ENCODE results near the gene CASP8AP2.
"Not testable (repeated sequence)": the region's sequence is repeated elsewhere in the genome, so short reads cannot be mapped to it uniquely, and the experiment has no call there.

Gene CASP8AP2

DNA sequence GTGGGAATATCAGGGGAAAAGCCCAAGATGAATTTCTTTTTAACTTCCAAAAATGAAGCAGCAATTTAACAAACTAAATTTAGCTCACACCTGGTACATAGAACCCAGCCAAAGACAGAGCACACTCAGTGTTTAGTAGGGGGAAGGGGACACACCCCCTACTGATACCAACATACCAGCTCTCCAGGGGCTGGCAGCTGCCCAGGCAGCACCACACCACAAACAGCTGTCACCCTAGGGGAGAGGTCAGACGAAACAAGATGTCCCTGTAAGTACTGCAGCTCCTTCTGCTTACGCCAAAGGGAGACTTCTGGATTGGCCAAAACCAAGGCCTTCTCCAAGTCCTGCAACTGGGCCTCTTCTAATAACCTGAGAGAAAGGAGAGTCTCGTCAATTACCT, 36.1 kb upstream of the CASP8AP2 start:
- no peaks in the 10 kb centered on the region for H3K9me3 ChIP-seq (ENCODE audit: control insufficient read depth, insufficient read depth, low read length)
- no peak overlapping the region for H3K27ac ChIP-seq (ENCODE audit: low read depth, low read length)
- H3K36me3 ChIP-seq (ENCODE audit: control insufficient read depth, insufficient read depth, low read length), result peaks cover 84% of the 10 kb centered on the region
- H3K27me3 ChIP-seq (ENCODE audit: control insufficient read depth, insufficient read depth, low read length), result no peaks in the 10 kb centered on the region
- H3K4me3 ChIP-seq (ENCODE audit: low read depth, low read length), result no peak overlapping the region
- H3K4me1 ChIP-seq (ENCODE audit: control insufficient read depth, insufficient read depth, low read length), result peaks cover 2% of the 10 kb centered on the region; the same call in 1 of the 2 replicates
- H3K9ac ChIP-seq (ENCODE audit: low read depth, low read length), result no peak overlapping the region

DNA sequence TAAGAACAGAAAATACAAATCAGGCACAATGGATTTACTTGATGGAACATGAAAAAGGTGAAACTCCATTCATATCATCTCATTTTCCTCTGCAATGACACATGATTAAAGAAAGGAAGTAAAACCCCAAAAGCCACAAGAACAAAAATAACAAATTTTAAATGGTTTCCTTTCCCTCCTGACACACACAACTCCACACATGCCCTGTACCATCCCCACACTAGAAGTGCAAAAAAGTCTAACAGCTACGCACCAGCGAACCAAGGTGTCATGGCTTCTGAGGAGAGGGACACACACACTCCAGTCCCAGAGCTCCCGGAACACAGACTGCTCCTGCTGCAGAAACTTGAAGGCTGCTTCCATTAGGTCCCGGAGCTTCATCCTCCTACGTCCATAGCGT, 35.4 kb upstream of the CASP8AP2 start:
- no peak overlapping the region for H3K27ac ChIP-seq (ENCODE audit: low read depth, low read length)
- H3K27me3 ChIP-seq (ENCODE audit: control insufficient read depth, insufficient read depth, low read length), result no peaks in the 10 kb centered on the region
- peaks cover 8% of the 10 kb centered on the region for H3K4me1 ChIP-seq (ENCODE audit: control insufficient read depth, insufficient read depth, low read length)
- no peak overlapping the region for H3K9ac ChIP-seq (ENCODE audit: low read depth, low read length)
- peaks cover 85% of the 10 kb centered on the region for H3K36me3 ChIP-seq (ENCODE audit: control insufficient read depth, insufficient read depth, low read length)
- no peak overlapping the region for H3K4me3 ChIP-seq (ENCODE audit: low read depth, low read length)
- H3K9me3 ChIP-seq (ENCODE audit: control insufficient read depth, insufficient read depth, low read length), result no peaks in the 10 kb centered on the region

DNA sequence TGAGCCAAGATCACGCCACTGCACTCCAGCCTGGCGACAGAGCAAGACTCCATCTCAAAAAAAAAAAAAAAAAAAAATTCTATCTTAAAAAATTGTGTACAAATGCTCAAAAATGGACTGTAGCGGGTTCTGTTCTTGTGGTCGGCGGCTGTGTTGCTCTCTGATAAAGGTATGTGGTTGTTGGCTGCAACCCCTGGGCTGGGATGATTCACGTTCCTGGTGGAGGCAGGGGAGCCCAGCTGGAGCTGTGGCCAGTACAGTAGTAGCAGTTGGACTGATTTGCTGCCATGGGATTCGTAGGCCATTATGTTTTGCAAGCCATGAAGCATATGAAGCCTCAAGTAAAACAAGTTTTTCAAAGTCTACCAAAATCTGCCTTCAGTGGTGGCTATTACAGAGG, 32.4 kb upstream of the CASP8AP2 start:
- no peak overlapping the region for H3K4me3 ChIP-seq (ENCODE audit: low read depth, low read length)
- no peaks in the 10 kb centered on the region for H3K9me3 ChIP-seq (ENCODE audit: control insufficient read depth, insufficient read depth, low read length)
- peaks cover 81% of the 10 kb centered on the region for H3K36me3 ChIP-seq (ENCODE audit: control insufficient read depth, insufficient read depth, low read length)
- no peaks in the 10 kb centered on the region for H3K27me3 ChIP-seq (ENCODE audit: control insufficient read depth, insufficient read depth, low read length)
- no peak overlapping the region for H3K9ac ChIP-seq (ENCODE audit: low read depth, low read length)
- no peak overlapping the region for H3K27ac ChIP-seq (ENCODE audit: low read depth, low read length)
- peaks cover 21% of the 10 kb centered on the region for H3K4me1 ChIP-seq (ENCODE audit: control insufficient read depth, insufficient read depth, low read length)

DNA sequence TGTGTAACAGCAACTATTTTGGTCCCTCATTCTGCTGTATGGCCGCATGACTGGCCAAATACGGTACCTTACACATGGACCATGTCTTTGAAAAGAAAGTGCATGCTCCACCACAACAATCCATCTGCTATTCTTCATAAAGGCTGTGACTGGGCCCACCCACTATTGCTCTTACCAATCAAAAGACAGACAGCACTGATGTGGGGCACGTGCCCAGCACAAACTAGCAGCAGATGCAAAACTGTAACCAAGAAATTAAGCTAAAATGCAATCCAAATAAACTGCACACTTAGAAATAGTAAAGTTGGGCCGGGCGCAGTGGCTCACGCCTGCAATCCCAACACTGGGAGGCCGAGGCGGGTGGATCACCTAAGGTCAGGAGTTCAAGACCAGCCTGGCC, 30.6 kb upstream of the CASP8AP2 start:
- H3K36me3 ChIP-seq (ENCODE audit: control insufficient read depth, insufficient read depth, low read length), result peaks cover 74% of the 10 kb centered on the region
- H3K27ac ChIP-seq (ENCODE audit: low read depth, low read length), result peak overlapping the region; percentile 71

DNA sequence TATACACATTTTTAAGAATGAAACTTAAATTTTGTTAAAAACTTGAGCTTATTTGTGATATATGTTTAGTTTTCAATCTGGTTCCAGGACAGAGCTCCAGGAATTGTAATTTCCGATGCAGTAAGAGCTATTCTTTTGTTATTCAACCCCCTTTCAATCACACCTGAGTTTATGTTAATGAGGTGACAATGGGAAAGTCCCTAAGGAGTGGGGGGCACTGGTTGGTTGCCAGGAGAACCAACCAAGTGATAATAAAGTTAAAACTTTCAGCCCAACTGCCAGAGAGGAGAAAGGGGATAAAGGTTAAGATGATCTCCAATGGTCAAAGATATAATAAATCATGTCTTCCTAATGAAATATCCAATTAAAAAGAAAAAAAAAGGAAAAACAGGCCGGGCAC, 29.9 kb upstream of the CASP8AP2 start:
- H3K4me3 ChIP-seq (ENCODE audit: low read depth, low read length), result 0 out of 2 replicates have a peak overlapping the region, but pooled peaks have one; percentile 22
- peaks cover 67% of the 10 kb centered on the region for H3K36me3 ChIP-seq (ENCODE audit: control insufficient read depth, insufficient read depth, low read length)
- H3K9ac ChIP-seq (ENCODE audit: low read depth, low read length), result no peak overlapping the region
- H3K4me1 ChIP-seq (ENCODE audit: control insufficient read depth, insufficient read depth, low read length), result peaks cover 19% of the 10 kb centered on the region
- peak overlapping the region; percentile 71 for H3K27ac ChIP-seq (ENCODE audit: low read depth, low read length)
- H3K27me3 ChIP-seq (ENCODE audit: control insufficient read depth, insufficient read depth, low read length), result no peaks in the 10 kb centered on the region
- H3K9me3 ChIP-seq (ENCODE audit: control insufficient read depth, insufficient read depth, low read length), result no peaks in the 10 kb centered on the region

More for the DNA sequence above, 30.6 kb upstream of the CASP8AP2 start:
- Histone ChIP-seq H3K9me3 (ENCODE audit: control insufficient read depth, insufficient read depth, low read length) (no peaks in the 10 kb centered on the region), H3K4me1 (ENCODE audit: control insufficient read depth, insufficient read depth, low read length) (peaks cover 20% of the 10 kb centered on the region), H3K4me3 (ENCODE audit: low read depth, low read length) (no peak overlapping the region), H3K9ac (ENCODE audit: low read depth, low read length) (no peak overlapping the region), H3K27me3 (ENCODE audit: control insufficient read depth, insufficient read depth, low read length) (no peaks in the 10 kb centered on the region)

DNA sequence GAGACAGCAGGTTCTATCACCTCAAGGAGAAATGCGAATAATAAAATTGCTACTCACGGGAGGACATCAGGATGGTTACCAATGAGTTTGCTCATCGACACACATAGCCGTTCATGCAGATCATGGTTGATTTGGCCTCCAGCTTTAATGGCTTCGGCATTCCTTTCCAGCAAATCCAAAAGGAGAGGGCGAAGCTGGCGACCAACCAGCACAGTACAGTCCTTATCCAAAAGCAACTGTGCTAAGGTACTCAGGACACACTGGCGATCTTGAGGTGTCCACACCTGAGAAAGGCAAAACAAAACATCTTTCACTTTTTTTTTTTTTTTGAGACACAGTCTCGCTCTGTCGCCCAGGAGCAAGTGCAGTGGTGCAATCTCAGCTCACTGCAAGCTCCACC, 26.4 kb upstream of the CASP8AP2 start:
- Histone ChIP-seq H3K36me3 (ENCODE audit: control insufficient read depth, insufficient read depth, low read length) (peaks cover 45% of the 10 kb centered on the region), H3K4me1 (ENCODE audit: control insufficient read depth, insufficient read depth, low read length) (peaks cover 23% of the 10 kb centered on the region), H3K9me3 (ENCODE audit: control insufficient read depth, insufficient read depth, low read length) (no peaks in the 10 kb centered on the region), H3K9ac (ENCODE audit: low read depth, low read length) (no peak overlapping the region), H3K4me3 (ENCODE audit: low read depth, low read length) (no peak overlapping the region), H3K27me3 (ENCODE audit: control insufficient read depth, insufficient read depth, low read length) (no peaks in the 10 kb centered on the region), H3K27ac (ENCODE audit: low read depth, low read length) (no peak overlapping the region)

DNA sequence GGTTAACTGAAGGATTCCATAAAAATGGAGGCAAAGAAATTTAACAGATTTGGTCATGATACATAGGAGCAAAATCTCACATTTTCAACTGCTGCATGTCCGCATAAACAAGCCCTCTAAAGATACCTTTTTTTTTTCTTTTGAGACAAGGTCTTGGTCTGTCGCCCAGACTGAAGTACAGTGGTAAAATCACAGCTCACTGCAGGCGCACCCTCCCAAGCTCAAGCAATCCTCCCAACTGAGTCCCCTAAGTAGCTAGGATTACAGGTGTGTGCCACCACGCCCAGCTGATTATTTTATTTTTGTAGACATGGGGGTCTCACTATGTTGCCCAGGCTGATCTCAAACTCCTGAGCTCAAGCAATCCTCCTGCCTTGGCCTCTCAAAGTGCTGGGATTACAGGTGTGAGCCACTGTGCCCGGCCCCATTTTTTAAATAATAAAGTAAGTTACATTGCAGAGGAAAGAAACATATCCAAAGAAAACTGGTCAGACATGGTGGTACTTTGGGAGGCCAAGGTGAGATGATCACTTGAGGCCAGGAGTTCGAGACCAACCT, 23.8 kb upstream of the CASP8AP2 start:
- no peaks in the 10 kb centered on the region for H3K27me3 ChIP-seq (ENCODE audit: control insufficient read depth, insufficient read depth, low read length)
- H3K27ac ChIP-seq (ENCODE audit: low read depth, low read length), result no peak overlapping the region

DNA sequence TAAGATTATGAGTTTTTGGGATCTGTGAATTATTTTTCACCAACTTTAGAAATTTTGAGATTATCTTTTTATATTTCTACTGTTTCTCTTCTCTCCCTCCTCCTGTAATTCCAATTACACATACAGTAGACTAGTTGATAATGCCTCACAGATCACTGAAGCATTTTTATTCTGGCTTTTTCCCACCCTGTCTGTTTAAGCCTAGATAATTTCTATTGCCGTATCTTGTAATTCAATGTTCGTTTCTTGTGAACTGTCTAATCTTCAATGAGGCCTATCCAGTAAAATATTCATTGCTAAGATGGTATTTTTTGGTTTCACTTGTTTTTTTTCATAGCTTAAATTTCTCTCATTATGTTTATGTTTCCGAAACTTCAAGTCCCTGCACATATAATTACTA, 22.1 kb upstream of the CASP8AP2 start:
- Histone ChIP-seq H3K9ac (ENCODE audit: low read depth, low read length) (no peak overlapping the region), H3K4me3 (ENCODE audit: low read depth, low read length) (no peak overlapping the region), H3K9me3 (ENCODE audit: control insufficient read depth, insufficient read depth, low read length) (no peaks in the 10 kb centered on the region), H3K36me3 (ENCODE audit: control insufficient read depth, insufficient read depth, low read length) (peaks cover 17% of the 10 kb centered on the region), H3K27ac (ENCODE audit: low read depth, low read length) (no peak overlapping the region), H3K27me3 (ENCODE audit: control insufficient read depth, insufficient read depth, low read length) (no peaks in the 10 kb centered on the region), H3K4me1 (ENCODE audit: control insufficient read depth, insufficient read depth, low read length) (peaks cover 4% of the 10 kb centered on the region; the same call in 1 of the 2 replicates)

More for the DNA sequence above, 23.8 kb upstream of the CASP8AP2 start:
- H3K4me3 ChIP-seq (ENCODE audit: low read depth, low read length), result no peak overlapping the region
- no peaks in the 10 kb centered on the region for H3K9me3 ChIP-seq (ENCODE audit: control insufficient read depth, insufficient read depth, low read length)
- H3K9ac ChIP-seq (ENCODE audit: low read depth, low read length), result no peak overlapping the region
- peaks cover 4% of the 10 kb centered on the region for H3K4me1 ChIP-seq (ENCODE audit: control insufficient read depth, insufficient read depth, low read length)
- peaks cover 31% of the 10 kb centered on the region for H3K36me3 ChIP-seq (ENCODE audit: control insufficient read depth, insufficient read depth, low read length)

DNA sequence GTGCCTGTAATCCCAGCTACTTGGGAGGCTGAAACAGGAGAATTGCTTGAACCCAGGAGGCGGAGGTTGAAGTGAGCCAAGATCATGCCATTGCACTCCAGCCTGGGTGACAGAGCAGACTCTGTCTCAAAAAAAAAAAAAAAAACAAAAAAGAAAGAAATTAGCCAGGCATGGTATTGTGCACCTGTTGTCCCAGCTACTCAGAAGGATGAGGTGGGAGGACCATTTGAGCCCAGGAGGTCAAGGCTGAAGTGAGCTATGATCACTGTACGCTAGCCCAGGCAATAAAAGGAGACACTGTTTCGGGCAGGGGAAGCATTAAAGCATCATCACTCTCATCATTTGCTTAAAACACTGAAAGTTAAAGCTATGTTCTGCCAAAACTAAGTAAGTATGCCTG, 16.3 kb upstream of the CASP8AP2 start:
- not testable (repeated sequence) for H3K9ac ChIP-seq (ENCODE audit: low read depth, low read length); H3K4me3 ChIP-seq (ENCODE audit: low read depth, low read length); H3K27me3 ChIP-seq (ENCODE audit: control insufficient read depth, insufficient read depth, low read length); H3K27ac ChIP-seq (ENCODE audit: low read depth, low read length); H3K36me3 ChIP-seq (ENCODE audit: control insufficient read depth, insufficient read depth, low read length); H3K9me3 ChIP-seq (ENCODE audit: control insufficient read depth, insufficient read depth, low read length)
- peaks cover 26% of the 10 kb centered on the region for H3K4me1 ChIP-seq (ENCODE audit: control insufficient read depth, insufficient read depth, low read length)

DNA sequence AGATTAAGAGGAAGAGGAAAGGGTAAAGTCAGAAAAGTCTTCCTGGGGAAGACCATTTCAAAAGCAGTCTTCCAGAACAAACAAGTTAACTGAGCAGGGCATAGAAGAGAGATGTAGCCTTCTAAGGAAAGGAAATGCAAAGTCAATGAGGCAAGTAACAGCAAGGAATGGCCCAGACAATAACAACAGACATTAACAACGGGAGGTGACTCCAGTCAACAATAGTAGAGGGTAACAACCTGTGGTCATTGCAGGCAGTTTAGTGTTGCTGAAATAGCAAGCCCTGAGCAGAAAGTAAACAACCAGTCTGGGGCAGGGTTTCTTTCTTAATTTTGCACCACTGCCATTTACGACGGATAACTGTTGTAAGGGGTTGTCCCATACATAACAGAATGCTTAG, 12.2 kb upstream of the CASP8AP2 start:
- H3K27ac ChIP-seq (ENCODE audit: low read depth, low read length), result peak overlapping the region; percentile 98
- peak overlapping the region; percentile 96 for H3K9ac ChIP-seq (ENCODE audit: low read depth, low read length)
- no peaks in the 10 kb centered on the region for H3K27me3 ChIP-seq (ENCODE audit: control insufficient read depth, insufficient read depth, low read length)
- 0 out of 2 replicates have a peak, but pooled peaks cover 1% of the 10 kb centered on the region for H3K36me3 ChIP-seq (ENCODE audit: control insufficient read depth, insufficient read depth, low read length)
- no peaks in the 10 kb centered on the region for H3K9me3 ChIP-seq (ENCODE audit: control insufficient read depth, insufficient read depth, low read length)
- peaks cover 29% of the 10 kb centered on the region for H3K4me1 ChIP-seq (ENCODE audit: control insufficient read depth, insufficient read depth, low read length)
- H3K4me3 ChIP-seq (ENCODE audit: low read depth, low read length), result peak overlapping the region; percentile 88

DNA sequence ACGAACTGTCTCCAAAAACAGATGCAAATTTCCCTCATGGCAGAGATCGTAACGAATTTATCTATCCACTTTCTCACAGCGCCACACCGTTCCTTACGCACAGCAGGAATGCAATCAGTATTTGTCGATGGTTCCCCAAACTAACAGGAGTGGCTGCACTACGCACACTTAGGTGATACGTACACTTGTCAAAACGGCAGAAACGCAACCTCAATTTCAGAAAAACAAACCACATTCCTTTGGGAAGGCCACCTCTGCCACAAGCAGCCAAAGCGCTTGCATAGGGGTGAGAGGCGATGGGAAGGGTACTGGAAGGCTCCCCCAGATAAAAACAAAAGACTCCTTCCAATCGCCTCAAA, 10.7 kb upstream of the CASP8AP2 start:
- H3K4me1 ChIP-seq (ENCODE audit: control insufficient read depth, insufficient read depth, low read length), result peaks cover 28% of the 10 kb centered on the region
- no peaks in the 10 kb centered on the region for H3K36me3 ChIP-seq (ENCODE audit: control insufficient read depth, insufficient read depth, low read length)
- no peaks in the 10 kb centered on the region for H3K27me3 ChIP-seq (ENCODE audit: control insufficient read depth, insufficient read depth, low read length)
- H3K9me3 ChIP-seq (ENCODE audit: control insufficient read depth, insufficient read depth, low read length), result no peaks in the 10 kb centered on the region
- H3K9ac ChIP-seq (ENCODE audit: low read depth, low read length), result peak overlapping the region; percentile 96
- H3K27ac ChIP-seq (ENCODE audit: low read depth, low read length), result peak overlapping the region; percentile 98
- peak overlapping the region; percentile 88 for H3K4me3 ChIP-seq (ENCODE audit: low read depth, low read length)
